Measurements from ENCODE around the gene SIDT1. TPM values are rescaled to one million over a fixed set of nuclear protein-coding genes. Genes with fewer than 3 reads are reported as not detected.

The SIDT1 gene
- total RNA-seq, 2 donors from 2014 or later = 1.6 to 14.0 TPM

GRCh38 chr3:113663761-113664160, 131.4 kb downstream of the SIDT1 start:
- no peak for TF ChIP-seq CTCF (IDR thresholded peaks at IDR 0.05)
- Histone ChIP-seq H3K4me1 (ENCODE audit: control insufficient read depth in 1 of 2, low read depth in 2 of 2) (no peaks in the 10 kb centered on the region), H3K27me3 (replicated peaks; ENCODE audit: insufficient read depth) (no peaks in the 10 kb centered on the region), H3K36me3 (peaks cover 45% of the 10 kb centered on the region), H3K27ac (no peak overlapping the region), H3K9me3 (no peaks in the 10 kb centered on the region), H3K4me3 (no peak overlapping the region)
- DNase-seq (ENCODE audit: low spot score) (no peak), ATAC-seq (ENCODE audit: insufficient number of reproducible peaks, low FRiP score, low read depth) (no peak)

- Histone ChIP-seq H3K36me3 (peaks cover 36% of the 10 kb centered on the region), H3K27ac (no peak overlapping the region), H3K4me1 (ENCODE audit: control insufficient read depth in 1 of 2, low read depth in 2 of 2) (no peaks in the 10 kb centered on the region)
Observed at GRCh38 chr3:113664523-113665094, 132.3 kb downstream of the SIDT1 start.

GRCh38 chr3:113668015-113668414, 135.7 kb downstream of the SIDT1 start:
- no peak overlapping the region for H3K4me3 ChIP-seq
- peaks cover 11% of the 10 kb centered on the region for H3K36me3 ChIP-seq
- DNase-seq (ENCODE audit: low spot score) (no peak), ATAC-seq (ENCODE audit: insufficient number of reproducible peaks, low FRiP score, low read depth) (no peak)
- H3K27me3 ChIP-seq (replicated peaks; ENCODE audit: insufficient read depth) = no peaks in the 10 kb centered on the region
- TF ChIP-seq CTCF (IDR thresholded peaks at IDR 0.05) = no peak
- no peaks in the 10 kb centered on the region for H3K9me3 ChIP-seq
- H3K4me1 ChIP-seq (ENCODE audit: control insufficient read depth in 1 of 2, low read depth in 2 of 2) = no peaks in the 10 kb centered on the region
- no peak overlapping the region for H3K27ac ChIP-seq

More at GRCh38 chr3:113664523-113665094, 132.3 kb downstream of the SIDT1 start:
- no peaks in the 10 kb centered on the region for H3K9me3 ChIP-seq
- ATAC-seq (ENCODE audit: insufficient number of reproducible peaks, low FRiP score, low read depth) = no peak
- DNase-seq (ENCODE audit: low spot score) = no peak
- no peak overlapping the region for H3K4me3 ChIP-seq
- TF ChIP-seq CTCF (IDR thresholded peaks at IDR 0.05) = no peak
- H3K27me3 ChIP-seq (replicated peaks; ENCODE audit: insufficient read depth) = no peaks in the 10 kb centered on the region

GRCh38 chr3:113673593-113673992, 141.2 kb downstream of the SIDT1 start:
- Histone ChIP-seq H3K9me3 (no peaks in the 10 kb centered on the region), H3K27me3 (replicated peaks; ENCODE audit: insufficient read depth) (no peaks in the 10 kb centered on the region), H3K4me1 (ENCODE audit: control insufficient read depth in 1 of 2, low read depth in 2 of 2) (no peaks in the 10 kb centered on the region), H3K36me3 (no peaks in the 10 kb centered on the region), H3K27ac (no peak overlapping the region), H3K4me3 (no peak overlapping the region)
- no peak for ATAC-seq (ENCODE audit: insufficient number of reproducible peaks, low FRiP score, low read depth)
- no peak for TF ChIP-seq CTCF (IDR thresholded peaks at IDR 0.05)
- DNase-seq (ENCODE audit: low spot score) = no peak

- Histone ChIP-seq H3K27ac (no peak overlapping the region), H3K9me3 (no peaks in the 10 kb centered on the region), H3K36me3 (no peaks in the 10 kb centered on the region), H3K4me3 (no peak overlapping the region), H3K27me3 (replicated peaks; ENCODE audit: insufficient read depth) (no peaks in the 10 kb centered on the region), H3K4me1 (ENCODE audit: control insufficient read depth in 1 of 2, low read depth in 2 of 2) (no peaks in the 10 kb centered on the region)
- ATAC-seq (ENCODE audit: insufficient number of reproducible peaks, low FRiP score, low read depth) = no peak
- DNase-seq (ENCODE audit: low spot score) = no peak
- TF ChIP-seq CTCF (IDR thresholded peaks at IDR 0.05) = no peak
Observed at GRCh38 chr3:113676261-113676660, 143.9 kb downstream of the SIDT1 start.
